Lower leg skin (tissue), 4 donors: Measurements from ENCODE around the gene C17orf67. TPM values are rescaled to one million over a fixed set of nuclear protein-coding genes. Genes with fewer than 3 reads are reported as not detected.
A peak's percentile ranks its signal among the peaks of the same experiment; 100 is the strongest.

Experiments
- DNase-seq, 2 donors: peaks; one replicate each; pipeline ENCODE4 v3.0.0-alpha.2; 2019; ENCODE audit warnings: low spot score in 2 of 2
- H3K4me3 ChIP-seq: fragments of 200-600 bp; sonication (generic); 2 replicates; pipeline ENCODE4 v1.5.1; 2017; ENCODE audit warnings: mild to moderate bottlenecking, low read depth; ENCODE audit not compliant: poor library complexity, severe bottlenecking
- POLR2A ChIP-seq, 2 donors: fragments of 450-650 bp; IDR thresholded peaks; one replicate each; pipeline ENCODE4 v1.6.1; 2016 to 2017; ENCODE audit warnings: antibody characterized with exemption in 2 of 2, mild to moderate bottlenecking in 1 of 2, moderate library complexity in 1 of 2
- WGBS, 2 donors: methylation state at CpG; one replicate each; pipeline ENCODE4 v1.1.5; 2018; 5-methylcytosine and 5-hydroxymethylcytosine counted together
- intact Hi-C: fragments of 100-400 bp; cut with DNase I; formaldehyde crosslinking; loops from one replicate; pipeline ENCODE4 v1.15.0; 2023; ENCODE audit warnings: low total_unique reads
- total RNA-seq, 4 donors: library from RNA; depleted of rRNA; stranded (reverse); fragments of >200 nt; gene quantifications; one replicate each; pipeline ENCODE4 v1.1.0, GENCODE V29; 2016
- TF ChIP-seq, protein P1 (sequence below), 3 donors: fragments of 450-650 bp; IDR thresholded peaks; one replicate each; pipeline ENCODE4 v1.5.1; 2016; ENCODE audit warnings: antibody characterized with exemption in 3 of 3, mild to moderate bottlenecking in 3 of 3, moderate library complexity in 2 of 3

C17orf67 gene
- total RNA-seq, 4 donors from 2014 or later: 0.58 to 1.2 (median 0.88) TPM; not detected in 1

GRCh38 chr17:56779322-56779721, 54.4 kb downstream of the C17orf67 start:
- intact Hi-C loops: no loop called here
- TF ChIP-seq POLR2A (IDR thresholded peaks at IDR 0.05): no peak
- TF ChIP-seq, protein P1, sequence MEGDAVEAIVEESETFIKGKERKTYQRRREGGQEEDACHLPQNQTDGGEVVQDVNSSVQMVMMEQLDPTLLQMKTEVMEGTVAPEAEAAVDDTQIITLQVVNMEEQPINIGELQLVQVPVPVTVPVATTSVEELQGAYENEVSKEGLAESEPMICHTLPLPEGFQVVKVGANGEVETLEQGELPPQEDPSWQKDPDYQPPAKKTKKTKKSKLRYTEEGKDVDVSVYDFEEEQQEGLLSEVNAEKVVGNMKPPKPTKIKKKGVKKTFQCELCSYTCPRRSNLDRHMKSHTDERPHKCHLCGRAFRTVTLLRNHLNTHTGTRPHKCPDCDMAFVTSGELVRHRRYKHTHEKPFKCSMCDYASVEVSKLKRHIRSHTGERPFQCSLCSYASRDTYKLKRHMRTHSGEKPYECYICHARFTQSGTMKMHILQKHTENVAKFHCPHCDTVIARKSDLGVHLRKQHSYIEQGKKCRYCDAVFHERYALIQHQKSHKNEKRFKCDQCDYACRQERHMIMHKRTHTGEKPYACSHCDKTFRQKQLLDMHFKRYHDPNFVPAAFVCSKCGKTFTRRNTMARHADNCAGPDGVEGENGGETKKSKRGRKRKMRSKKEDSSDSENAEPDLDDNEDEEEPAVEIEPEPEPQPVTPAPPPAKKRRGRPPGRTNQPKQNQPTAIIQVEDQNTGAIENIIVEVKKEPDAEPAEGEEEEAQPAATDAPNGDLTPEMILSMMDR (IDR thresholded peaks at IDR 0.05): no peak
- 51 to 53% methylated on average over 4 of the region's 4 CpGs for WGBS, 2 donors
- DNase-seq: peak in 1 of 2 donors; percentile 60
- H3K4me3 ChIP-seq: no peak overlapping the region

GRCh38 chr17:56778898-56779297, 54.8 kb downstream of the C17orf67 start:
- TF ChIP-seq, protein P1 (IDR thresholded peaks at IDR 0.05): no peak
- no peak for TF ChIP-seq POLR2A (IDR thresholded peaks at IDR 0.05)
- intact Hi-C loops: no loop called here
- DNase-seq: peak in 1 of 2 donors; percentile 25
- H3K4me3 ChIP-seq: no peak overlapping the region
- WGBS, 2 donors: 93% methylated on average over 9 of the region's 9 CpGs

DNA sequence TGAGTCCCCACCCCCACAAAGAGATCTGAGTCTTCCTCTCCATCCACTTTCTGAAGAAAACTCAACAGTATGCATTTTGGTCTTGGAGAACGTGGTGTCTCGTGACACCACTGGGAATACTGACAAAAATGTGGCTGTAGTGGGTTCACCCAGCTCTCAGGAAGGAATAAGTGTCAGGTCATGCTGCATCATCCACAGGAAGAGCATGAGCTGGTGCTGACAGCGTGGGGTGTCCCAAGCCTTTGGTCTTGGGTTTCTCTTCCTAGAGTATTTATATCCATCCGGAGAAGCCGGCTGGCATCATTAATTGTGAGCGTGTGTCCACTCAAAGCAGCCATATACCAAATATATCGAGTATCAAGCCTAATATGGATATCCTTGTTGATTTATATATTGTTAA, 55.9 kb downstream of the C17orf67 start:
- intact Hi-C loops: no loop called here
- H3K4me3 ChIP-seq: no peak overlapping the region
- TF ChIP-seq, protein P1 (IDR thresholded peaks at IDR 0.05): no peak
- TF ChIP-seq POLR2A (IDR thresholded peaks at IDR 0.05): no peak
- DNase-seq: peak in 1 of 2 donors; percentile 31
- 77 to 84% methylated on average over 7 of the region's 7 CpGs for WGBS, 2 donors

DNA sequence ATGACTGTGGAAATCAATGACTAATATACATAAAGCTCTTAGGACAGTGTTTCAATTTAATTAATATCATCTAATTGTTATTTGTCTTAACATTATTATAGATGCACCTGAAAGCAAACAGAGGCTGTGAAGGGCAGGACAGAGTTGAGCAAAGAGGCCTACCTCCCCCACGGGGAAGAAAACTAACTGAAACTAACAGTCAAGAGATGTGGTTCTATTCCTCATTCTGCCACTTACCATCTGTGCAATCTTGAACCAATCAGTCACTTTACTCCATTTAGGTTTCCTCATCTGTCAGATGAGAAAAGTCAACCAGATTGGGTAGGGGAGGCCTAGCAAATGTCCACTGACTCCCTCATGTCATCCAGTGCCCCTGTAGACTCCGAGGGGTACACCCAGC, 59.1 kb downstream of the C17orf67 start:
- no peak overlapping the region for H3K4me3 ChIP-seq
- no peak for TF ChIP-seq POLR2A (IDR thresholded peaks at IDR 0.05)
- TF ChIP-seq, protein P1 (IDR thresholded peaks at IDR 0.05): no peak
- WGBS, 2 donors: 67 to 74% methylated on average over 2 of the region's 2 CpGs
- DNase-seq: peak in 1 of 2 donors; percentile 3
- intact Hi-C loops: no loop called here

DNA sequence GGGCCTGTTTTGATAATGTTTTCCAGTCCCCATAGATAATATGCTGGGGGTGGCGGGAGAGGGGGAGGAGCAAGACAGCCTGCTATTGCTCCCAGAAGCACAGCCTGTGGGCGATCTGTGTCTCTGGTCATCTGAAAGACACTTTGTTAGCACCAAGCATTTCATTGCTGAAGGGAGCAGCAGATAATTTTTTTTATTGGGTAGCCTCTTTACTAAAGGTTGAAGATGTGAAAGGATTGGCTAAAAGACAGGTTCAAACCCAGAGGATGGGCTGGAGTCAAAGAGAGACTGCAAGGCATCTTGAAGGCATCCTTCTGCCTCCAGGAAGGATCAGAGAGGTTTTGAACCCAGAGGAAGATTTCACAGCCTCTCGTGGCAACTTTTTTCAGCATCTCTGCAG, 60.6 kb downstream of the C17orf67 start:
- TF ChIP-seq POLR2A (IDR thresholded peaks at IDR 0.05): no peak
- TF ChIP-seq, protein P1 (IDR thresholded peaks at IDR 0.05): no peak
- DNase-seq: peak in 1 of 2 donors; percentile 13
- 74 to 78% methylated on average over 3 of the region's 3 CpGs for WGBS, 2 donors
- intact Hi-C loops: no loop called here
- H3K4me3 ChIP-seq: no peak overlapping the region

GRCh38 chr17:56772442-56772841, 61.3 kb downstream of the C17orf67 start:
- intact Hi-C loops: no loop called here
- TF ChIP-seq, protein P1 (IDR thresholded peaks at IDR 0.05): no peak
- no peak for TF ChIP-seq POLR2A (IDR thresholded peaks at IDR 0.05)
- no peak overlapping the region for H3K4me3 ChIP-seq
- peak in 1 of 2 donors; percentile 18 for DNase-seq
- 61 to 77% methylated on average over 8 of the region's 8 CpGs for WGBS, 2 donors
